NCI-H146 treated with DMSO at 0.1 percent for 48 hours (cell line): Measurements from ENCODE around the gene SULT1C4.
"Not testable (repeated sequence)": the region's sequence is repeated elsewhere in the genome, so short reads cannot be mapped to it uniquely, and the experiment has no call there.

ENCODE experiments used
- DNase-seq: peaks from one replicate; lab custom pipeline; 2025; ENCODE audit not compliant: unreplicated experiment; lab: John Stamatoyannopoulos, UW

The SULT1C4 gene

GRCh38 chr2:108377815-108378630 is at the start of gene SULT1C4:
SULT1C4 (plus strand) TSS chr2:108377954; CDS start chr2:108378338, 384 bp downstream.
- DNase-seq, result peak; percentile 56

GRCh38 chr2:108329771-108330170 is 48.0 kb upstream of the SULT1C4 start:
- DNase-seq, result no peak

GRCh38 chr2:108330979-108331378 is 46.8 kb upstream of the SULT1C4 start:
- no peak for DNase-seq

GRCh38 chr2:108345951-108346350 is 31.8 kb upstream of the SULT1C4 start:
- DNase-seq, result no peak

GRCh38 chr2:108346827-108347226 is 30.9 kb upstream of the SULT1C4 start:
- no peak for DNase-seq

GRCh38 chr2:108347786-108348185 is 30.0 kb upstream of the SULT1C4 start:
- no peak for DNase-seq

GRCh38 chr2:108348816-108349570 is 28.8 kb upstream of the SULT1C4 start:
- DNase-seq, result no peak

GRCh38 chr2:108349571-108349928 is 28.2 kb upstream of the SULT1C4 start:
- DNase-seq, result no peak

- DNase-seq, result no peak
Observed at GRCh38 chr2:108351889-108352288, 25.9 kb upstream of the SULT1C4 start.

- no peak for DNase-seq
Observed at GRCh38 chr2:108354136-108354535, 23.6 kb upstream of the SULT1C4 start.

- no peak for DNase-seq
Observed at GRCh38 chr2:108355906-108356734, 21.6 kb upstream of the SULT1C4 start.

- DNase-seq, result not testable (repeated sequence)
Observed at GRCh38 chr2:108359336-108359735, 18.4 kb upstream of the SULT1C4 start.

- DNase-seq, result no peak
Observed at GRCh38 chr2:108360776-108361468, 16.8 kb upstream of the SULT1C4 start.

- DNase-seq, result no peak
Observed at GRCh38 chr2:108363024-108363907, 14.5 kb upstream of the SULT1C4 start.

GRCh38 chr2:108363908-108364225 is 13.9 kb upstream of the SULT1C4 start:
- DNase-seq, result no peak

GRCh38 chr2:108364676-108365297 is 13.0 kb upstream of the SULT1C4 start:
- DNase-seq, result peak; percentile 29

- no peak for DNase-seq
Observed at GRCh38 chr2:108365656-108366055, 12.1 kb upstream of the SULT1C4 start.

GRCh38 chr2:108367014-108367413 is 10.7 kb upstream of the SULT1C4 start:
- no peak for DNase-seq

GRCh38 chr2:108367561-108368175 is 10.1 kb upstream of the SULT1C4 start:
- no peak for DNase-seq
